Spleen (tissue), 7 donors: Measurements from ENCODE around the gene TAS2R8.

ENCODE experiments used
- CTCF ChIP-seq, 11 experiments: fragments of 200-600 bp in 7 of 11; fragments of 450-650 bp in 4 of 11; sonication (generic) in 4 of 11; IDR thresholded peaks in 8 of 11; conservative IDR thresholded peaks in 3 of 11; 1 replicate in 7 of 11; 2 replicates in 4 of 11; pipeline versions ENCODE4 v1.4.0 to v1.8.0; 2016 to 2021; ENCODE audit warnings: antibody characterized with exemption in 11 of 11, inconsistent platforms in 4 of 11, mild to moderate bottlenecking in 1 of 11
- POLR2A ChIP-seq, 3 donors: fragments of 450-650 bp; IDR thresholded peaks; one replicate each; pipeline ENCODE4 v1.5.1; 2017; ENCODE audit warnings: antibody characterized with exemption in 3 of 3, mild to moderate bottlenecking in 1 of 3
- donor health status: DM: no; HTN: no; CAD: no; lungs with moderate emphysema.
- donor health status: DM: no; HTN: no; CAD: no.
- donor health status: DM: no; HTN: no; CAD: no.

- no peak for TF ChIP-seq POLR2A (IDR thresholded peaks at IDR 0.05)
- TF ChIP-seq CTCF (IDR thresholded peaks at IDR 0.05 in 8 of 11, conservative IDR thresholded peaks at IDR 0.05 in 3 of 11): no peak
Measured at GRCh38 chr12:10807186-10807585, at the start of gene TAS2R8.
